Panc1 (cell line): ENCODE data around the gene FKBP2.

Experiments used
- CTCF ChIP-seq: fragments of 450-650 bp; IDR thresholded peaks from 2 replicates; pipeline ENCODE4 v1.5.1; 2017; ENCODE audit warnings: mild to moderate bottlenecking
- POLR2AphosphoS5 ChIP-seq: IDR thresholded peaks from 2 replicates; pipeline ENCODE4 v1.6.1; 2012; ENCODE audit warnings: mild to moderate bottlenecking, low read depth, low read length, moderate library complexity
- REST ChIP-seq, 2 experiments: IDR thresholded peaks; 2 replicates each; pipeline ENCODE4 v1.6.1; 2011 to 2012; ENCODE audit warnings: low read depth in 2 of 2, control low read depth in 1 of 2, low read length in 1 of 2, mild to moderate bottlenecking in 1 of 2, moderate library complexity in 1 of 2; ENCODE audit not compliant: insufficient read depth in 1 of 2
- SIN3A ChIP-seq: IDR thresholded peaks from 2 replicates; pipeline ENCODE4 v1.6.1; 2012; ENCODE audit warnings: low read depth, mild to moderate bottlenecking, low read length, moderate library complexity, borderline replicate concordance; ENCODE audit not compliant: insufficient read depth
- TCF7L2 ChIP-seq: IDR thresholded peaks from 2 replicates; pipeline ENCODE4 v1.6.1; 2011; ENCODE audit warnings: mild to moderate bottlenecking, low read depth, low read length, inconsistent platforms

- TF ChIP-seq CTCF (no peak), POLR2AphosphoS5 (no peak), TCF7L2 (no peak), SIN3A (no peak), REST (IDR thresholded peaks at IDR 0.05; ENCODE audit: insufficient read depth in 1 of 2, low read depth in 2 of 2, low read length in 1 of 2) (no peak)
Observed at GRCh38 chr11:64263947-64264317, 23.0 kb downstream of the FKBP2 start.
